ENCODE results near the gene SMC4. TPM values are rescaled to one million over a fixed set of nuclear protein-coding genes. Genes with fewer than 3 reads are reported as not detected.

The SMC4 gene
- total and polyA plus RNA-seq, 10 of the 15 experiments (the other 5 are each of a cell fraction or from before 2014, with no cell fraction given) = 75.6 to 288 (median 136) TPM

DNA sequence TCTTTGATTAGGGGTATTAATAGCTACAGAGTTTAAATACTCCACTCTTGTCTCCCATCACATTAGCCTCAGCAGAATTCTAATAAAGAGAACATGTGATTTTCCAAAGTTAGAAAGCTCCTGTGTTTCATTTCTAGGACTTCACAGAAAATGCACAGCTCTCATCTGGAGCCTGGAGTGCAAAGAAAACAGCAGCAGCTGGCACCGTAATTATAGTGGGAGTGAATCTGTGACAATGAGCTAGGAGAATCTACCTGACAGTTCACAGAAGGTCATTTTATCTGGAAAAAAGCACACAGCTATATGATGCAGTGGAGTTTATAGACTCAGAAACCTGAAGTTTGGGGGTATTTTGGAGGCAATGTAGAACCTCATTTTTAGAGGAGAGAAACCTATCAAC lies 55.5 kb downstream of the SMC4 start:
- H3K4me3 ChIP-seq = no peak overlapping the region
- FAIRE-seq (no peak), ATAC-seq (no peak), DNase-seq (ENCODE audit: low read depth, low spot score) (no peak)
- in situ Hi-C loops (cut with MboI) (no loop called here), intact Hi-C loops (cut with micrococcal nuclease; ENCODE audit: unreplicated experiment) (no loop called here)
- no peaks in the 10 kb centered on the region for H4K20me1 ChIP-seq (ENCODE audit: control insufficient read depth, insufficient read depth)
- WGBS (ENCODE audit: insufficient coverage, insufficient replicate concordance, low lambda C conversion rate, missing lambda C conversion rate) = 57% methylated on average over 1 of the region's 1 CpG
- H2AFZ ChIP-seq (ENCODE audit: control insufficient read depth, low read depth, low read length) = no peak overlapping the region
- no peak overlapping the region for H3K27ac ChIP-seq (ENCODE audit: control insufficient read depth, insufficient read depth)
- peaks cover 4% of the 10 kb centered on the region for H3K4me1 ChIP-seq (ENCODE audit: control insufficient read depth, insufficient read depth, low read length)
- no peaks in the 10 kb centered on the region; the same call in 1 of the 3 replicates for H3K9me3 ChIP-seq (replicated peaks; ENCODE audit: control insufficient read depth, insufficient read depth, low read length)
- H3K79me2 ChIP-seq (ENCODE audit: control insufficient read depth, insufficient read depth, low read length) = peaks cover 4% of the 10 kb centered on the region; the same call in 1 of the 2 replicates
- ChIA-PET RAD21 (ENCODE audit: unreplicated experiment) (no interaction called here), POLR2A (no interaction called here), SMC1A (ENCODE audit: uncharacterized antibody, unreplicated experiment) (interaction anchor here (0.9 kb wide), 1 partner anchor 18 kb away, joined by 4 read pairs; no protein-coding TSS in a partner anchor), CTCF (interaction anchor here (0.6 to 1.6 kb wide), 2 partner anchors 75 to 292 kb away, joined by 3 to 4 read pairs; no protein-coding TSS in a partner anchor)
- no peak overlapping the region for H3K9ac ChIP-seq (ENCODE audit: control insufficient read depth, insufficient read depth, low read length)
- no peak overlapping the region for H3K4me2 ChIP-seq (ENCODE audit: control insufficient read depth, insufficient read depth)
- H3K36me3 ChIP-seq (ENCODE audit: control insufficient read depth in 2 of 2, insufficient read depth in 2 of 2, low read length in 1 of 2) = no peaks in the 10 kb centered on the region
- no peaks in the 10 kb centered on the region for H3K27me3 ChIP-seq (replicated peaks in 1 of 2; ENCODE audit: control insufficient read depth in 2 of 2, insufficient read depth in 2 of 2, low read length in 1 of 2)
- no peak for TF ChIP-seq IRF5 (IDR thresholded peaks at IDR 0.05; ENCODE audit: borderline replicate concordance)
- no peak for TF ChIP-seq HDAC2 (IDR thresholded peaks at IDR 0.05)
- TF ChIP-seq, protein P1, sequence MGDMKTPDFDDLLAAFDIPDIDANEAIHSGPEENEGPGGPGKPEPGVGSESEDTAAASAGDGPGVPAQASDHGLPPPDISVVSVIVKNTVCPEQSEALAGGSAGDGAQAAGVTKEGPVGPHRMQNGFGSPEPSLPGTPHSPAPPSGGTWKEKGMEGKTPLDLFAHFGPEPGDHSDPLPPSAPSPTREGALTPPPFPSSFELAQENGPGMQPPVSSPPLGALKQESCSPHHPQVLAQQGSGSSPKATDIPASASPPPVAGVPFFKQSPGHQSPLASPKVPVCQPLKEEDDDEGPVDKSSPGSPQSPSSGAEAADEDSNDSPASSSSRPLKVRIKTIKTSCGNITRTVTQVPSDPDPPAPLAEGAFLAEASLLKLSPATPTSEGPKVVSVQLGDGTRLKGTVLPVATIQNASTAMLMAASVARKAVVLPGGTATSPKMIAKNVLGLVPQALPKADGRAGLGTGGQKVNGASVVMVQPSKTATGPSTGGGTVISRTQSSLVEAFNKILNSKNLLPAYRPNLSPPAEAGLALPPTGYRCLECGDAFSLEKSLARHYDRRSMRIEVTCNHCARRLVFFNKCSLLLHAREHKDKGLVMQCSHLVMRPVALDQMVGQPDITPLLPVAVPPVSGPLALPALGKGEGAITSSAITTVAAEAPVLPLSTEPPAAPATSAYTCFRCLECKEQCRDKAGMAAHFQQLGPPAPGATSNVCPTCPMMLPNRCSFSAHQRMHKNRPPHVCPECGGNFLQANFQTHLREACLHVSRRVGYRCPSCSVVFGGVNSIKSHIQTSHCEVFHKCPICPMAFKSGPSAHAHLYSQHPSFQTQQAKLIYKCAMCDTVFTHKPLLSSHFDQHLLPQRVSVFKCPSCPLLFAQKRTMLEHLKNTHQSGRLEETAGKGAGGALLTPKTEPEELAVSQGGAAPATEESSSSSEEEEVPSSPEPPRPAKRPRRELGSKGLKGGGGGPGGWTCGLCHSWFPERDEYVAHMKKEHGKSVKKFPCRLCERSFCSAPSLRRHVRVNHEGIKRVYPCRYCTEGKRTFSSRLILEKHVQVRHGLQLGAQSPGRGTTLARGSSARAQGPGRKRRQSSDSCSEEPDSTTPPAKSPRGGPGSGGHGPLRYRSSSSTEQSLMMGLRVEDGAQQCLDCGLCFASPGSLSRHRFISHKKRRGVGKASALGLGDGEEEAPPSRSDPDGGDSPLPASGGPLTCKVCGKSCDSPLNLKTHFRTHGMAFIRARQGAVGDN (IDR thresholded peaks at IDR 0.05) = no peak
- no peak for TF ChIP-seq MYB (IDR thresholded peaks at IDR 0.05; ENCODE audit: borderline replicate concordance, low read depth, low read length)
- no peak for TF ChIP-seq NFXL1 (IDR thresholded peaks at IDR 0.05; ENCODE audit: borderline replicate concordance)
- TF ChIP-seq PAX5 (IDR thresholded peaks at IDR 0.05; ENCODE audit: borderline replicate concordance, low read depth, low read length) = no peak
- no peak for TF ChIP-seq TCF3 (IDR thresholded peaks at IDR 0.05; ENCODE audit: borderline replicate concordance, insufficient read depth, low read depth, low read length)
- no peak for TF ChIP-seq ZZZ3 (IDR thresholded peaks at IDR 0.05; ENCODE audit: control insufficient read depth, insufficient read length, low read depth)
- TF ChIP-seq HSF1 (IDR thresholded peaks at IDR 0.05; ENCODE audit: low read depth, low read length) = no peak
- BruUV-seq (replicated peaks) = no TSS peak

Measured in GM12878 (cell line).